Measurements from ENCODE around the gene PRKACB.
"Not testable (repeated sequence)": the region's sequence is repeated elsewhere in the genome, so short reads cannot be mapped to it uniquely, and the experiment has no call there.

Gene PRKACB

DNA sequence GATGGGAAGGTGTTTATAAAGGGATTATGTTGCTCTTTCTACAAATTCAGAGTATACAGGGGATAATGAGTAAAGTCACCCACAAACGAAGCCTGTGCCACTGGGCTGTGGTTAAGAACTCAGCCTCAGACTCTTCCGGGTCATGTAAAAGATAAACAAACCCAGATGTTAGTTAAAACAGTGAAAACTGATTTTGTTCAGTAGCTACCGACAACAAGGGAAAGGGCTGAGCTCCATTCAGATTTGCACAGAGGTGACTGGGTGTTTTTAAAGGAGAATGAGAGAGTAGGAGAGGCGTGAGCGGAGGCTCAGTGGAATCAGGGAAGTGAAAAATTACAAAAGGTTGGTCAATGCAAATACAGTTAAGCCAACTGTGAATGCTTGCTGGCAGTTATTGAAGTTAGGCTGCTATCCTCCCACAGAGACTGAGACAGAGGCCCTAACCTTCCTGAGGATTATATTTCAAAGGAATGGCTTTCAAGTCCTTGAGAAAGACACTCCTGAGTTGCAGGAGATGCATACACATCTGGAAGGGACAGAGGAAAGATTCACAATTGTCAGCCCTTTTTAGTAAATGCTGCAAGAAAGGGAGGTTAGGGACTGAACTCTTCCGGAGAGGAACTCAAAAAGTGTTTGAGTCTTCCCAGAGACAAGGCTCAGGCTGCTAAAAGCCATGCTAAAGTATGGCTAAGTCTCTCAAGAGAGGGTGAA is 127.5 kb downstream of the PRKACB start:
- no peak for DNase-seq

DNA sequence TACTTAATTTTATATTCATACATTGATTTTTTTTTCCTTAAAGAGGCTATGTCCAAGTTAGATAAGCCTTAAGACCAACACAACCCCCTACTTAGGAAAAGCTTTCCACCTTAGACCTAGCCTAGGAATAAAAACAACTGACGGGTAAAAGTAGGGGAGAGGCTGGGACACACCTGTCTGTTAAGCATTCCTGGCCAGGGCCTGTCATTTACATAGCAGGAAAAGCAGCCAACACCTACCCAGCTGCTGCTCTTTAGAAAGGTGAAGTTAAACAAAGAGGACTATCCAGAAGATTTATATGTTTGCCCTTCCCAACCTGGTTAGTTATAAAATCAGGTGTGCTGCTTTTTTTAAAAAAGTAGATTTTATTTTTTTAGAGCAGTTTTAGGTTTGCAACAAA is 128.3 kb downstream of the PRKACB start:
- no peak for DNase-seq

GRCh38 chr1:84277343-84278059 is 133.4 kb downstream of the PRKACB start:
- no peak for DNase-seq

DNA sequence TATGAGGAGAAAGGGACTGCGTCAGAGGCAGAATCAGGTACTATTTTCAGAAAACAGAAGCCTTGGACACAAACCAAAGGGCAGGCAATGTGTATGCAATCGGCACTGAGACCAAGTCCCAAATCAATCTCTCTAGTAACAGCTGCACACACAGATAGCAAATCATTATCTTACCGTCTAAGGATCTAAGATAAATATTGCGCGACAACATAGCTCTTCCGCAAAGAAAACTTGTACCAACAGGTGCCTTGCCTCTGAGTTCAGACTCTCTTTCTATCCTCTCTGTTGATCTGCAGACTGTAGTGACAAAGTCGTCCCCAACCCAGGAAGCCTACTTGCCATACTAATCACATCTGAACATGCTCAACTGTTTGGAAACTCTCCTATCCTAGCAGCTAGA is 134.8 kb downstream of the PRKACB start:
- DNase-seq: no peak

DNA sequence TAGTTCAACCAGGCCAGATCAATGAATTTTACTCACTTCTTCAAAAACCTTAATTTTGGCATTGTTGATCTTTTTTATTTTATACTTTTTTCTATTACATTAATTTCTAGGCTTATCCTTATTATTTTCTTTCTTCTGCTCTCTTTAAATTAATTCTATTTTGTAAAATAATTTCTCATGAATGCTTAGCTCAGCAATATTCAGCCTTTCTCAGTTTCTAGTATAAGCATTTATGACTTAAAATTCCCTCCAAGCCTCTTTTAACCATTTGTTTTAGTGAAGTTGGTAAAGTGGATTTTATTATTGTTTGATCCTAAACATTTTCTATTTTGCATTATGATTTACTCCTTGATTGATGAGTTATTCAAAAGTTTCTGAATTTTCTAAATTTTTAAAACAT is 136.8 kb downstream of the PRKACB start:
- DNase-seq: no peak

DNA sequence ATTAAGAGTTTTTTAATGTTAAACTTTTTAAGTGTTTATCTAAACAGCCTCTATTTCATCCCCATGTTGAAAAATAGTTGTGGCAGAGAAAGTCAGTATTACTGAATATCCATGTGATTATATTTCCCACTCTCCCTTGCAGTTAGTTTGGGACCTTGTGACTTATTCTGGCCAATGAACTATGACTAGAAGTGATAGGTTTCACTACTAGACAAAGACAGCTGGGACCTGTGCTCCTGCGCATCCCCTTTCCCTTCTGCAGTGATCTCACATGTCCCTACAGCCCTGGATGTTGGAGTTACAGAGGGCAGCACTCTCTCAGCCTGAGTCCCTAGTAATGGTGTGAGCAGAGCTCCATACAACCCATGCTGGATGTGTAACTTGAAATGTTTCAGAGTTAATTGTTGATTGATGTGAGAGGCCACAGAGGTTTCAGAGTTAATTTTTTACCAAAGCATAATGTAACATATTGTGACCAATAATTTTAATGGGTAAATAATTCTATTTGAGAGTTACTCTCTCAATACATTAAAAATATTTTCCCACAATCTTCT is 138.8 kb downstream of the PRKACB start:
- no peak for DNase-seq

- DNase-seq: no peak
These were observed 139.3 kb downstream of the PRKACB start for GRCh38 chr1:84283381-84283780.

DNA sequence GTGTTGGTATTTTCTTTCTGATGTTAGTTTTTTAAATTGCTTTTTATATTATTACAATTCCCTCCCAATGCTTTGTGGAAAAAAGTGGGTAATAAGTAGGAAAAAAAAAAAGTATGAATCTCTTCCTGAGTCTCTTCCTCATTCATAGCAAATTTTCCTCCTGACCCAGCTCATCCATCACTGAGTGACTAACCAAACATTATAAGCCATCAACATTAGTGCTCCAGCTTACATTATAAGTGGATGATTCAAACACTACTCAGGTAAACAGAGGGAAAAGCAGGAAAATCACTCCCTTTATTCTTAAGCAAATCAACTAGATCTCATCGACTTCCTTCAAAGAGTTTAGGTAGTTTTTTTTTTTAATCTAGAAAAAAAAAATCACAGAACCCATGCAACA is 142.0 kb downstream of the PRKACB start:
- no peak for DNase-seq

DNA sequence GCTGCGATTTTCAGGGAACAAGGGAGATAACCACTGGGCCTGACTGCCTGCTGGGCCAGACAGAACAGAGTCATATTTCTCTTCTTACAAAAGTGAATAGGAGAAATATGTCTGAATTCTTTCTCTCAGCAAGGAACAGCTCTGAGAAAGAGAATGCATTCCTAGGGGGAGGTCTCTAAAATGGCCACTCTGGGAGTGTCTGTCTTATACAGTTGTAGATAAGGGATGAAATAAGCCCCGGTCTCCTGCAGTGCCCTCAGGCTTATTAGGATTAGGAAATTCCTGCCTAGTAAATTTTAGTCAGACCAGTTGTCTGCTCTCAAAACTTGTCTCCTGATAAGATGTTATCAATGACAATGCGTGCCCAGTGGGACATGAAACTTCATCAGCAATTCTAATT is 143.3 kb downstream of the PRKACB start:
- DNase-seq: not testable (repeated sequence)

Measured in fibroblast of skin of scalp (primary cell).